K562 (cell line): Measurements from ENCODE around the gene SNX12. TPM values are rescaled to one million over a fixed set of nuclear protein-coding genes. Genes with fewer than 3 reads are reported as not detected.

ENCODE experiments used
- BCOR ChIP-seq: fragments of 450-650 bp; IDR thresholded peaks from 2 replicates; pipeline ENCODE4 v1.6.1; 2016
- CHD2 ChIP-seq: IDR thresholded peaks from 2 replicates; pipeline ENCODE4 v1.6.1; 2011; ENCODE audit warnings: low read depth, low read length
- CREM ChIP-seq: IDR thresholded peaks from 2 replicates; pipeline ENCODE4 v1.6.1; 2014; ENCODE audit warnings: antibody characterized with exemption, low read depth
- HDGF ChIP-seq: fragments of 450-650 bp; IDR thresholded peaks from 2 replicates; pipeline ENCODE4 v1.6.1; 2016
- HNRNPL ChIP-seq: fragments of 200-400 bp; formaldehyde crosslinking; IDR thresholded peaks from 2 replicates; pipeline ENCODE4 v1.6.1; 2017; ENCODE audit warnings: low read depth, mild to moderate bottlenecking, low read length
- JUN ChIP-seq, 2 experiments: sonication (generic) in 1 of 2; formaldehyde crosslinking in 1 of 2; IDR thresholded peaks; 2 replicates each; pipeline versions ENCODE4 v1.6.1 to v1.8.0; 2012 to 2022; ENCODE audit warnings: borderline replicate concordance in 2 of 2, mild to moderate bottlenecking in 2 of 2, improper control_type of control experiment in 1 of 2, low read depth in 1 of 2, low read length in 1 of 2, missing genetic modification reagents in 1 of 2
- MEF2D ChIP-seq: conservative IDR thresholded peaks from 2 replicates; pipeline ENCODE4 v1.6.1; 2016; ENCODE audit warnings: low read depth, missing genetic modification characterization, missing compliant biosample characterization
- MYC ChIP-seq, 2 experiments: fragments of 250-450 bp in 1 of 2; sonication (Bioruptor Pico) in 1 of 2; IDR thresholded peaks; 2 replicates each; pipeline versions ENCODE4 v1.5.1 to v1.6.1; 2012 to 2021; ENCODE audit warnings: low read depth in 2 of 2, borderline replicate concordance in 1 of 2, improper control_type of control experiment in 1 of 2, low read length in 1 of 2, mild to moderate bottlenecking in 1 of 2, moderate library complexity in 1 of 2
- NCOA1 ChIP-seq: fragments of 450-650 bp; IDR thresholded peaks from 2 replicates; pipeline ENCODE4 v1.6.1; 2016; ENCODE audit warnings: low read depth
- NCOA2 ChIP-seq, 2 experiments: fragments of 450-650 bp; IDR thresholded peaks; 2 replicates each; pipeline ENCODE4 v1.6.1; 2018; ENCODE audit warnings: mild to moderate bottlenecking in 2 of 2, moderate library complexity in 1 of 2; ENCODE audit not compliant: partially characterized antibody in 2 of 2
- NCOA4 ChIP-seq: fragments of 450-650 bp; IDR thresholded peaks from 2 replicates; pipeline ENCODE4 v1.6.1; 2018; ENCODE audit warnings: mild to moderate bottlenecking; ENCODE audit not compliant: partially characterized antibody
- PCBP2 ChIP-seq: fragments of 200-400 bp; formaldehyde crosslinking; IDR thresholded peaks from 2 replicates; pipeline ENCODE4 v1.6.1; 2018; ENCODE audit warnings: low read length, low read depth, mild to moderate bottlenecking, moderate library complexity; ENCODE audit not compliant: poor library complexity, severe bottlenecking
- PPARD ChIP-seq: fragments of 250-450 bp; sonication (Bioruptor Pico); IDR thresholded peaks from 2 replicates; pipeline ENCODE4 v1.8.0; 2022; ENCODE audit warnings: inconsistent platforms, mild to moderate bottlenecking, moderate library complexity
- STAG1 ChIP-seq: sonication (generic); formaldehyde crosslinking; IDR thresholded peaks from 2 replicates; pipeline ENCODE4 v1.5.0; 2020; ENCODE audit warnings: missing genetic modification reagents, borderline replicate concordance
- TCF3 ChIP-seq: sonication (generic); formaldehyde crosslinking; IDR thresholded peaks from 2 replicates; pipeline ENCODE4 v1.4.0; 2020; ENCODE audit warnings: mild to moderate bottlenecking, missing genetic modification reagents
- ZBTB7A ChIP-seq: IDR thresholded peaks from 2 replicates; pipeline ENCODE4 v1.6.1; 2011; ENCODE audit warnings: low read depth, mild to moderate bottlenecking, low read length, moderate library complexity, borderline replicate concordance; ENCODE audit not compliant: control insufficient read depth
- ZNF23 ChIP-seq: fragments of 250-450 bp; sonication (Bioruptor Pico); IDR thresholded peaks from 2 replicates; pipeline ENCODE4 v1.4.0; 2020; ENCODE audit warnings: mild to moderate bottlenecking
- ZNF408 ChIP-seq: fragments of 250-450 bp; sonication (Bioruptor Pico); IDR thresholded peaks from 2 replicates; pipeline ENCODE4 v1.4.0; 2020; ENCODE audit warnings: low read depth, mild to moderate bottlenecking, moderate library complexity
- ZNF830 ChIP-seq: fragments of 250-450 bp; sonication (Bioruptor Pico); IDR thresholded peaks from 2 replicates; pipeline ENCODE4 v1.5.0; 2021; ENCODE audit warnings: mild to moderate bottlenecking
- polyA plus RNA-seq, 8 experiments: library from polyadenylated mRNA; depleted of rRNA in 4 of 8; stranded (reverse) in 5 of 8; unstranded in 3 of 8; fragments of >200 nt; fragmentation: Nextera tagmentation in 2 of 8; fragmentation: Illumina TruSeq in 1 of 8; extraction: Ambion mirVana in 2 of 8; extraction: Trizol in 1 of 8; gene quantifications; 2 replicates each; pipeline versions ENCODE4 v1.2.1 to v1.2.3, GENCODE V29; 2011 to 2014; ENCODE audit warnings: inconsistent platforms in 1 of 8, missing spikeins in 1 of 8
- total RNA-seq, 7 experiments: library from RNA; depleted of rRNA in 6 of 7; stranded (reverse); fragments of >200 nt in 6 of 7; fragmentation: Illumina TruSeq in 2 of 7; extraction: Trizol in 2 of 7; gene quantifications; 2 replicates each; pipeline versions ENCODE4 v1.2.1 to v1.2.3, GENCODE V29; 2011 to 2021; ENCODE audit warnings: low replicate concordance in 1 of 7
- TF ChIP-seq, protein P1 (sequence below): fragments of 450-650 bp; IDR thresholded peaks from 2 replicates; pipeline ENCODE4 v1.6.1; 2017; ENCODE audit warnings: mild to moderate bottlenecking, moderate library complexity
- TF ChIP-seq, protein P2 (sequence below): sonication (generic); formaldehyde crosslinking; IDR thresholded peaks from 2 replicates; pipeline ENCODE4 v1.4.0; 2020; ENCODE audit warnings: mild to moderate bottlenecking, missing genetic modification reagents
- TF ChIP-seq, protein P3 (sequence below): fragments of 450-650 bp; IDR thresholded peaks from 2 replicates; pipeline ENCODE4 v1.6.1; 2014; ENCODE audit warnings: low read depth, mild to moderate bottlenecking, moderate library complexity, borderline replicate concordance

The SNX12 gene
- total and polyA plus RNA-seq, 9 of the 15 experiments (the other 6 are each of a cell fraction or from before 2014, with no cell fraction given), result 12.7 to 50.3 (median 37.1) TPM

DNA sequence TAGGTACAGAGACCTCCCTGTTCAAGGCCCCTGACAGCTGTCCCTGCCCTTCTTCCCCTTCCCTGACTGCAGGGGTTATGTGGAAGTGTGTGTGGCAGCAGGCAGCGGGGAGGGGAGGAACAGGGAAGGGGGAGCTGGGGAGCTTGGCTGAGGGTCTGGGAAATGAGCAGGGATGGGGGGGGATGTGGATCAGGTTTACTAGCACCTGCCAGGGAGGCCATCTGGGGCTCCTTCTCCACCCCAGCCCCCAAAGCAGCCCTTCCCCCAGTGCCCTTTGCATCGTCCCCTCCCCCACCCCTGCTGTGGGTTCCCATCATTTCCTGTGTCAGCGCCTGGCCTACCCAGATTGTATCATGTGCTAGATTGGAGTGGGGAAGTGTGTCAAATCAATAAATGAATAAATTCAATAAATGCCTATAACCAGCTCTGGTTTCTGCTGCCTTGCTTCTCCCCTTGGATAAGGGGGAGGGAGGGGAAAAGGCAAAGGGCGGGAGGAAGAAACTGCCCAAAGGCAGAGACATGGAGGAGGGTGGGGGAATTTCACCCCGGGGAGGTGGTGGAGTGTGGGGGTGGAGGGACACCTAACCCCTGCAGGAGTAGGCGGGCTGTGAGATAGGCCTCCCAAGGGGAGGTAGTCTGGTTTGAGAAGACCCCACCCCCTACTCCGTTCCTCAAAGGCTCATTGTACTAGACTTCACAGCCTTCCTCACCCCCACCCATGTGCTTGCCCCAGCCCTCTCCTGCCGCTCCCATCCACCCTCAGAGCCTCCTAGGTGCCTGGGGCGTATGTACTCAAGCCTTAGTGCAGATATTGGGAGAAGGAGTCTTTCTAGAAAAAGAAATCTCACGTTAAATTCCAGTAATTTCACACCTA, 35.2 kb upstream of the SNX12 start (continued):
- TF ChIP-seq, protein P1, sequence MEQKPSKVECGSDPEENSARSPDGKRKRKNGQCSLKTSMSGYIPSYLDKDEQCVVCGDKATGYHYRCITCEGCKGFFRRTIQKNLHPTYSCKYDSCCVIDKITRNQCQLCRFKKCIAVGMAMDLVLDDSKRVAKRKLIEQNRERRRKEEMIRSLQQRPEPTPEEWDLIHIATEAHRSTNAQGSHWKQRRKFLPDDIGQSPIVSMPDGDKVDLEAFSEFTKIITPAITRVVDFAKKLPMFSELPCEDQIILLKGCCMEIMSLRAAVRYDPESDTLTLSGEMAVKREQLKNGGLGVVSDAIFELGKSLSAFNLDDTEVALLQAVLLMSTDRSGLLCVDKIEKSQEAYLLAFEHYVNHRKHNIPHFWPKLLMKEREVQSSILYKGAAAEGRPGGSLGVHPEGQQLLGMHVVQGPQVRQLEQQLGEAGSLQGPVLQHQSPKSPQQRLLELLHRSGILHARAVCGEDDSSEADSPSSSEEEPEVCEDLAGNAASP, result no peak
- TF ChIP-seq MEF2D (tag) (no peak), ZNF830 (CRISPR knock-in tag) (no peak), CREM (0 out of 2 replicates have a peak, but pooled peaks have one; percentile 10), HDGF (no peak), BCOR (no peak), MYC (IDR thresholded peaks at IDR 0.05; ENCODE audit: low read depth, low read length) (peak; percentile 67), MYC (CRISPR knock-in tag; IDR thresholded peaks at IDR 0.05; ENCODE audit: borderline replicate concordance, low read depth) (no peak), ZNF408 (CRISPR knock-in tag) (no peak), NCOA1 (no peak; the same call in 1 of the 2 replicates), CHD2 (no peak), ZNF23 (CRISPR knock-in tag) (no peak), TCF3 (CRISPR knock-in tag) (no peak), ZBTB7A (peak; percentile 85), STAG1 (no peak), PCBP2 (no peak), HNRNPL (no peak), NCOA4 (no peak), JUN (IDR thresholded peaks at IDR 0.05; ENCODE audit: borderline replicate concordance, low read depth, low read length) (no peak), JUN (CRISPR knock-in tag; IDR thresholded peaks at IDR 0.05; ENCODE audit: borderline replicate concordance) (no peak), NCOA2 (IDR thresholded peaks at IDR 0.05; ENCODE audit: partially characterized antibody in 2 of 2) (no peak), PPARD (no peak)
- TF ChIP-seq, protein P2, sequence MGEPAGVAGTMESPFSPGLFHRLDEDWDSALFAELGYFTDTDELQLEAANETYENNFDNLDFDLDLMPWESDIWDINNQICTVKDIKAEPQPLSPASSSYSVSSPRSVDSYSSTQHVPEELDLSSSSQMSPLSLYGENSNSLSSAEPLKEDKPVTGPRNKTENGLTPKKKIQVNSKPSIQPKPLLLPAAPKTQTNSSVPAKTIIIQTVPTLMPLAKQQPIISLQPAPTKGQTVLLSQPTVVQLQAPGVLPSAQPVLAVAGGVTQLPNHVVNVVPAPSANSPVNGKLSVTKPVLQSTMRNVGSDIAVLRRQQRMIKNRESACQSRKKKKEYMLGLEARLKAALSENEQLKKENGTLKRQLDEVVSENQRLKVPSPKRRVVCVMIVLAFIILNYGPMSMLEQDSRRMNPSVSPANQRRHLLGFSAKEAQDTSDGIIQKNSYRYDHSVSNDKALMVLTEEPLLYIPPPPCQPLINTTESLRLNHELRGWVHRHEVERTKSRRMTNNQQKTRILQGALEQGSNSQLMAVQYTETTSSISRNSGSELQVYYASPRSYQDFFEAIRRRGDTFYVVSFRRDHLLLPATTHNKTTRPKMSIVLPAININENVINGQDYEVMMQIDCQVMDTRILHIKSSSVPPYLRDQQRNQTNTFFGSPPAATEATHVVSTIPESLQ (CRISPR knock-in tag), result no peak
- TF ChIP-seq, protein P3, sequence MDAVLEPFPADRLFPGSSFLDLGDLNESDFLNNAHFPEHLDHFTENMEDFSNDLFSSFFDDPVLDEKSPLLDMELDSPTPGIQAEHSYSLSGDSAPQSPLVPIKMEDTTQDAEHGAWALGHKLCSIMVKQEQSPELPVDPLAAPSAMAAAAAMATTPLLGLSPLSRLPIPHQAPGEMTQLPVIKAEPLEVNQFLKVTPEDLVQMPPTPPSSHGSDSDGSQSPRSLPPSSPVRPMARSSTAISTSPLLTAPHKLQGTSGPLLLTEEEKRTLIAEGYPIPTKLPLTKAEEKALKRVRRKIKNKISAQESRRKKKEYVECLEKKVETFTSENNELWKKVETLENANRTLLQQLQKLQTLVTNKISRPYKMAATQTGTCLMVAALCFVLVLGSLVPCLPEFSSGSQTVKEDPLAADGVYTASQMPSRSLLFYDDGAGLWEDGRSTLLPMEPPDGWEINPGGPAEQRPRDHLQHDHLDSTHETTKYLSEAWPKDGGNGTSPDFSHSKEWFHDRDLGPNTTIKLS, result no peak
